ENCODE measurements around the gene KIF21A. TPM values are rescaled to one million over a fixed set of nuclear protein-coding genes. Genes with fewer than 3 reads are reported as not detected.

Gene KIF21A
- total RNA-seq, 1 experiment from 2014 or later: 3.3 TPM

DNA sequence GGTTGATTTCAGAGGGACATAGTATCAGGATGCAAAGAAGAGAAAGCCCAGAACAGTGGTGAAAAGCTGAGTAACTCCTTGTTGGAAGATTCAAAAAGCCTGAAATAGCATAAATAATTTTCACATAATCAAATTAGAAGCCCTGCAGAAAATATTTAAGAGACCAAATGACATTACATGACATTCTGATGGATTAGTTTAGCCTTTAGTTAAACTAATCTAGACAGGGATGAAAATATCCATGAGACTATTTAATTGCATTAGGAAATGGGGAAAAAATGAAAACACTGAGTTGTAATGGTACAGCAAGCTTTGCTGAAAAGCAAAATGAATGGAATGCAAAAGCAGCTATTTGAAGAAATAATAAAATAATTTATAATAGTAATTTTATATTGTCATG, 91.8 kb downstream of the KIF21A start:
- Histone ChIP-seq H3K27me3 (replicated peaks; ENCODE audit: insufficient read depth, low read depth, low read length, poor library complexity) (no peaks in the 10 kb centered on the region), H3K9me3 (ENCODE audit: low read depth, low read length, poor library complexity, severe bottlenecking) (no peaks in the 10 kb centered on the region), H3K36me3 (ENCODE audit: insufficient read depth, low read length, poor library complexity, severe bottlenecking) (no peaks in the 10 kb centered on the region), H3K4me1 (ENCODE audit: insufficient read depth, low read length, poor library complexity, severe bottlenecking) (no peaks in the 10 kb centered on the region), H3K4me3 (ENCODE audit: low read depth, low read length, poor library complexity, severe bottlenecking) (no peak overlapping the region), H3K27ac (ENCODE audit: low read depth, low read length, poor library complexity, severe bottlenecking) (no peak overlapping the region)
- ChIA-PET CTCF (no interaction called here), POLR2A (ENCODE audit: low non-redundant PET) (no interaction called here)
- TF ChIP-seq, protein P1, sequence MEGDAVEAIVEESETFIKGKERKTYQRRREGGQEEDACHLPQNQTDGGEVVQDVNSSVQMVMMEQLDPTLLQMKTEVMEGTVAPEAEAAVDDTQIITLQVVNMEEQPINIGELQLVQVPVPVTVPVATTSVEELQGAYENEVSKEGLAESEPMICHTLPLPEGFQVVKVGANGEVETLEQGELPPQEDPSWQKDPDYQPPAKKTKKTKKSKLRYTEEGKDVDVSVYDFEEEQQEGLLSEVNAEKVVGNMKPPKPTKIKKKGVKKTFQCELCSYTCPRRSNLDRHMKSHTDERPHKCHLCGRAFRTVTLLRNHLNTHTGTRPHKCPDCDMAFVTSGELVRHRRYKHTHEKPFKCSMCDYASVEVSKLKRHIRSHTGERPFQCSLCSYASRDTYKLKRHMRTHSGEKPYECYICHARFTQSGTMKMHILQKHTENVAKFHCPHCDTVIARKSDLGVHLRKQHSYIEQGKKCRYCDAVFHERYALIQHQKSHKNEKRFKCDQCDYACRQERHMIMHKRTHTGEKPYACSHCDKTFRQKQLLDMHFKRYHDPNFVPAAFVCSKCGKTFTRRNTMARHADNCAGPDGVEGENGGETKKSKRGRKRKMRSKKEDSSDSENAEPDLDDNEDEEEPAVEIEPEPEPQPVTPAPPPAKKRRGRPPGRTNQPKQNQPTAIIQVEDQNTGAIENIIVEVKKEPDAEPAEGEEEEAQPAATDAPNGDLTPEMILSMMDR (conservative IDR thresholded peaks at IDR 0.05; ENCODE audit: low read depth, low read length): no peak
- TF ChIP-seq EZH2 (IDR thresholded peaks at IDR 0.05; ENCODE audit: borderline replicate concordance, low read depth, low read length, poor library complexity, severe bottlenecking): no peak
- no TSS peak for BruUV-seq (replicated peaks)
- intact Hi-C loops (cut with micrococcal nuclease; ENCODE audit: unreplicated experiment): no loop called here
- no peak for DNase-seq (ENCODE audit: low spot score)

DNA sequence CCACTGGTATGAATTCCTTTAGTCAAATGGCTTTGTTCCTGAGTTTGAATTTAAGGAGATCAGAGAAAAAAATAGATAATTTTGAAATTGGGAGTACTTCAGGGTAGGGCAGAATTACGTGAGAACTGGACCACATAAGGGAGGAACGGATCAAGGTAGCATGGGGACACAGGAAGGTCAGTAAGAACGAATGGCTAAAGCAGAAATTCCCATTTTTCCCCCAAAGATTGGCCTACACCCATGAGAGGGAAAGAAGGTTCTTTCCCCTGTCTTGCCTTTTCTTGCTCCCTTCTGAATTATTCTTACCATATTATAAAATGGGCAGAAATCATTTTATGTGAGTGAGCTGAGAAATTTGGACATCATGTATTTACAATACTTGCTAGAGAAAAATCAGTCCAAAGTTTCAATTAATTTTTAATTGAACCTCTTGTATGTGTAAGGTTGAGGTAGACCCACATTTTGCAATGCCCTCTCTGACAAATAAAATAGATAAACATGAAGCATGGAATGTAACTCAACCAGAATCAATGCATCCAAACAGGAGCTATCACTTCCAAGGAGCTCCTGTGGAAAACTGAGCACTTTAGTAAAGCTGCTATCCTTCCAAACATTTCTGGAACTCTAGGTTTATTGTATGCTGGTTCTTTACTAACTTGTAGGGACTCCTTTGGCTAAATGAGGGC, 93.8 kb downstream of the KIF21A start:
- BruUV-seq (replicated peaks): no TSS peak
- Histone ChIP-seq H3K27ac (ENCODE audit: low read depth, low read length, poor library complexity, severe bottlenecking) (no peak overlapping the region), H3K4me3 (ENCODE audit: low read depth, low read length, poor library complexity, severe bottlenecking) (no peak overlapping the region), H3K36me3 (ENCODE audit: insufficient read depth, low read length, poor library complexity, severe bottlenecking) (no peaks in the 10 kb centered on the region), H3K9me3 (ENCODE audit: low read depth, low read length, poor library complexity, severe bottlenecking) (no peaks in the 10 kb centered on the region), H3K27me3 (replicated peaks; ENCODE audit: insufficient read depth, low read depth, low read length, poor library complexity) (no peaks in the 10 kb centered on the region), H3K4me1 (ENCODE audit: insufficient read depth, low read length, poor library complexity, severe bottlenecking) (no peaks in the 10 kb centered on the region)
- POLR2A ChIA-PET (ENCODE audit: low non-redundant PET): no interaction called here
- CTCF ChIA-PET: no interaction called here
- TF ChIP-seq EZH2 (IDR thresholded peaks at IDR 0.05; ENCODE audit: borderline replicate concordance, low read depth, low read length, poor library complexity, severe bottlenecking): no peak
- TF ChIP-seq, protein P1 (conservative IDR thresholded peaks at IDR 0.05; ENCODE audit: low read depth, low read length): no peak
- DNase-seq (ENCODE audit: low spot score): no peak
- intact Hi-C loops (cut with micrococcal nuclease; ENCODE audit: unreplicated experiment): no loop called here

DNA sequence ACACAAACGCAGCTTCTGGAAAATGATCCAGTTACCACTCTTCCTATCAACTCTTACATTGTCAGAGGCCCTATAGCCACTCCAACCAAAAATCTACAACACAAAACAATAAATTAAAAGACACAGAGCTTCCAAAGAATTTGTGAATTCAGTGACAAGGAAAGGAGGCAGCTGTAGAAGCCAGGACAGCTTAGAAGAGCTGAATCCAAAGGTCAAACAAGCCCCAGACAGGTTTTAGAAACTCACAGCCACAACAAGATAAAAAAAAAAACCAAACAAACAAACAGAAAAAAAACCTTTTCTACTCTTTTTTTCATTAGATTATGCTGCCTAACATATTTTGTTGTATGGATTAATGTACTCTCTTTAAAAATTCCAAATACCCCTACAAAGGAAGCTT, 94.4 kb downstream of the KIF21A start:
- no peaks in the 10 kb centered on the region for H3K27me3 ChIP-seq (replicated peaks; ENCODE audit: insufficient read depth, low read depth, low read length, poor library complexity)
- ChIA-PET POLR2A (ENCODE audit: low non-redundant PET) (no interaction called here), CTCF (no interaction called here)
- no peaks in the 10 kb centered on the region for H3K36me3 ChIP-seq (ENCODE audit: insufficient read depth, low read length, poor library complexity, severe bottlenecking)
- no peaks in the 10 kb centered on the region for H3K9me3 ChIP-seq (ENCODE audit: low read depth, low read length, poor library complexity, severe bottlenecking)
- no peak for TF ChIP-seq EZH2 (IDR thresholded peaks at IDR 0.05; ENCODE audit: borderline replicate concordance, low read depth, low read length, poor library complexity, severe bottlenecking)
- DNase-seq (ENCODE audit: low spot score): no peak
- BruUV-seq (replicated peaks): no TSS peak
- H3K4me3 ChIP-seq (ENCODE audit: low read depth, low read length, poor library complexity, severe bottlenecking): no peak overlapping the region
- no peaks in the 10 kb centered on the region for H3K4me1 ChIP-seq (ENCODE audit: insufficient read depth, low read length, poor library complexity, severe bottlenecking)
- intact Hi-C loops (cut with micrococcal nuclease; ENCODE audit: unreplicated experiment): no loop called here
- no peak overlapping the region for H3K27ac ChIP-seq (ENCODE audit: low read depth, low read length, poor library complexity, severe bottlenecking)

DNA sequence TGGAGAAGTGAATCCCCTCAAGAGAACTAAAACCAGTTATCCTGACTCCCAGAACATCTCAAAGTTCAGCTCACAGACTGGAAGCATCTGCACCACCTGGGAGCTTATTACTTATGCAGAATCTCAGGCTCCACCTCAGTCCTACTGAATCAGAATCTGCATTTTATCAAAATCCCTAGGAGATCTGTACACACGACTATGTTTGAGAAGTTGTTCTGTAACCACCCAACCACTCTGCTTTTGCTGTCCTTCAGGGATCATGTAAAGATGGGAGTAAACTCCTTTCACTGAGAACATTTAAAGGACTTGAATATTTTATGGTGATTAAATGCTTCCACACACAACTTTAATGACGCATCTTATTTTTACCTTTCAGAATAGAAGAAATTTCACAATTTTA, 98.0 kb downstream of the KIF21A start:
- H3K27ac ChIP-seq (ENCODE audit: low read depth, low read length, poor library complexity, severe bottlenecking): no peak overlapping the region
- ChIA-PET CTCF (no interaction called here), POLR2A (ENCODE audit: low non-redundant PET) (no interaction called here)
- intact Hi-C loops (cut with micrococcal nuclease; ENCODE audit: unreplicated experiment): no loop called here
- no peaks in the 10 kb centered on the region for H3K4me1 ChIP-seq (ENCODE audit: insufficient read depth, low read length, poor library complexity, severe bottlenecking)
- no peaks in the 10 kb centered on the region for H3K27me3 ChIP-seq (replicated peaks; ENCODE audit: insufficient read depth, low read depth, low read length, poor library complexity)
- H3K9me3 ChIP-seq (ENCODE audit: low read depth, low read length, poor library complexity, severe bottlenecking): no peaks in the 10 kb centered on the region
- no peak for DNase-seq (ENCODE audit: low spot score)
- no peaks in the 10 kb centered on the region for H3K36me3 ChIP-seq (ENCODE audit: insufficient read depth, low read length, poor library complexity, severe bottlenecking)
- BruUV-seq (replicated peaks): no TSS peak
- H3K4me3 ChIP-seq (ENCODE audit: low read depth, low read length, poor library complexity, severe bottlenecking): no peak overlapping the region
- no peak for TF ChIP-seq EZH2 (IDR thresholded peaks at IDR 0.05; ENCODE audit: borderline replicate concordance, low read depth, low read length, poor library complexity, severe bottlenecking)
- TF ChIP-seq, protein P1 (conservative IDR thresholded peaks at IDR 0.05; ENCODE audit: low read depth, low read length): no peak
